ENCODE measurements around the gene ELP4. TPM values are rescaled to one million over a fixed set of nuclear protein-coding genes. Genes with fewer than 3 reads are reported as not detected.

The ELP4 gene
- total RNA-seq, 1 experiment from 2014 or later, result 21.4 TPM

DNA sequence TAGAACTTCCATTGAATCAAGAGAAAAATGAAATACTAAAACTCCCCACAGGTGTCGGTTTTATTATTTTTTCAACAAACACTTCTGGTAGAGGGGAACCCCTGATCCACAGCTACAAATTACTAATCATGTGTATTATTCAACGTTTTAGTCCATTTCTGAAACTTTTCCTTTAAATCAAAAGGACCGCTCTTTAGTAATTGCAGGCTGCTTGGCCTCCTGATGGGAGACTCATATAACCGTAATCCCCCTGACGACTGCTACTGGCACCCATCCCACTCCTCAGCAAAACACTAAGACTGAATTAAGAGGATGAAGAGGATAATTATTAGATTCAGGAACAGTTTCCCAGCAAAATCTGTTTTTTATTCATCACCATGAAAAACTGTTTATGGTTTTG, 255.2 kb downstream of the ELP4 start (continued):
- TF ChIP-seq, protein P1, sequence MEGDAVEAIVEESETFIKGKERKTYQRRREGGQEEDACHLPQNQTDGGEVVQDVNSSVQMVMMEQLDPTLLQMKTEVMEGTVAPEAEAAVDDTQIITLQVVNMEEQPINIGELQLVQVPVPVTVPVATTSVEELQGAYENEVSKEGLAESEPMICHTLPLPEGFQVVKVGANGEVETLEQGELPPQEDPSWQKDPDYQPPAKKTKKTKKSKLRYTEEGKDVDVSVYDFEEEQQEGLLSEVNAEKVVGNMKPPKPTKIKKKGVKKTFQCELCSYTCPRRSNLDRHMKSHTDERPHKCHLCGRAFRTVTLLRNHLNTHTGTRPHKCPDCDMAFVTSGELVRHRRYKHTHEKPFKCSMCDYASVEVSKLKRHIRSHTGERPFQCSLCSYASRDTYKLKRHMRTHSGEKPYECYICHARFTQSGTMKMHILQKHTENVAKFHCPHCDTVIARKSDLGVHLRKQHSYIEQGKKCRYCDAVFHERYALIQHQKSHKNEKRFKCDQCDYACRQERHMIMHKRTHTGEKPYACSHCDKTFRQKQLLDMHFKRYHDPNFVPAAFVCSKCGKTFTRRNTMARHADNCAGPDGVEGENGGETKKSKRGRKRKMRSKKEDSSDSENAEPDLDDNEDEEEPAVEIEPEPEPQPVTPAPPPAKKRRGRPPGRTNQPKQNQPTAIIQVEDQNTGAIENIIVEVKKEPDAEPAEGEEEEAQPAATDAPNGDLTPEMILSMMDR (IDR thresholded peaks at IDR 0.05 in 2 of 3, conservative IDR thresholded peaks at IDR 0.05 in 1 of 3; ENCODE audit: borderline replicate concordance in 1 of 3, insufficient read depth in 1 of 3, low read depth in 2 of 3, low read length in 2 of 3), result no peak

DNA sequence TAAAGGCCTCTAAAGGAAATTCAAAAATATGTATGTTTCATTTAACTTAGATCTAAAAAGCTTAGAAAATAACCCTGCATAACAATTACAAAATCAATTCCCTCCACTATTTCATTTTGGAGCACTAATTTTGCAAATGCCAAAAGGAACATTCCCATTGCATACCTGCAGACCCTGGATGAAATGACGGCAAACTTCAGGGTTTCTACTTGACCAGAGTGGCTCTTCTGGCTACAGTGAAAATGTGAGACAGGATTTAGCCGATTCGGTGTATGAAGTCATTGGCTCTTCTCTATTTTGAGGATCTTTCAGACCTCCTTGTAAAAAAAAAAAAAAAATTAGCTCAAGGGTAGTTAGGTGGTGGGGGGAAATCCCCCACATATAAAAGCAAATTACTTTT, 257.5 kb downstream of the ELP4 start:
- no peaks in the 10 kb centered on the region for H3K4me1 ChIP-seq (ENCODE audit: control insufficient read depth in 1 of 2, insufficient read depth in 2 of 2, low read length in 2 of 2)
- no peak overlapping the region for H3K27ac ChIP-seq (ENCODE audit: low read depth, low read length)
- no peaks in the 10 kb centered on the region for H3K79me2 ChIP-seq (ENCODE audit: insufficient read depth, low read length)
- CTCF ChIA-PET, result no interaction called here
- no peaks in the 10 kb centered on the region for H3K9me2 ChIP-seq (ENCODE audit: insufficient read depth)
- H3K9ac ChIP-seq (ENCODE audit: low read length), result no peak overlapping the region
- no TSS peak for BruUV-seq (replicated peaks)
- intact Hi-C loops (cut with micrococcal nuclease), result no loop called here
- H3K27me3 ChIP-seq (ENCODE audit: insufficient read depth, low read length), result no peaks in the 10 kb centered on the region
- ATAC-seq (no peak), DNase-seq (ENCODE audit: low read depth, low spot score) (no peak)
- TF ChIP-seq ZFX (IDR thresholded peaks at IDR 0.05), result no peak
- TF ChIP-seq SIN3A (IDR thresholded peaks at IDR 0.05; ENCODE audit: low read depth), result no peak
- TF ChIP-seq JUND (IDR thresholded peaks at IDR 0.05), result no peak
- no peak for TF ChIP-seq SP1 (IDR thresholded peaks at IDR 0.05; ENCODE audit: low read depth)
- TF ChIP-seq, protein P1 (IDR thresholded peaks at IDR 0.05 in 2 of 3, conservative IDR thresholded peaks at IDR 0.05 in 1 of 3; ENCODE audit: borderline replicate concordance in 1 of 3, insufficient read depth in 1 of 3, low read depth in 2 of 3, low read length in 2 of 3), result no peak
- no peak for TF ChIP-seq RAD21 (IDR thresholded peaks at IDR 0.05; ENCODE audit: low read depth)
- no peak for TF ChIP-seq EGR1 (IDR thresholded peaks at IDR 0.05; ENCODE audit: low read depth)
- TF ChIP-seq ZNF274 (IDR thresholded peaks at IDR 0.05; ENCODE audit: low read depth, low read length), result no peak
- TF ChIP-seq, protein P2, sequence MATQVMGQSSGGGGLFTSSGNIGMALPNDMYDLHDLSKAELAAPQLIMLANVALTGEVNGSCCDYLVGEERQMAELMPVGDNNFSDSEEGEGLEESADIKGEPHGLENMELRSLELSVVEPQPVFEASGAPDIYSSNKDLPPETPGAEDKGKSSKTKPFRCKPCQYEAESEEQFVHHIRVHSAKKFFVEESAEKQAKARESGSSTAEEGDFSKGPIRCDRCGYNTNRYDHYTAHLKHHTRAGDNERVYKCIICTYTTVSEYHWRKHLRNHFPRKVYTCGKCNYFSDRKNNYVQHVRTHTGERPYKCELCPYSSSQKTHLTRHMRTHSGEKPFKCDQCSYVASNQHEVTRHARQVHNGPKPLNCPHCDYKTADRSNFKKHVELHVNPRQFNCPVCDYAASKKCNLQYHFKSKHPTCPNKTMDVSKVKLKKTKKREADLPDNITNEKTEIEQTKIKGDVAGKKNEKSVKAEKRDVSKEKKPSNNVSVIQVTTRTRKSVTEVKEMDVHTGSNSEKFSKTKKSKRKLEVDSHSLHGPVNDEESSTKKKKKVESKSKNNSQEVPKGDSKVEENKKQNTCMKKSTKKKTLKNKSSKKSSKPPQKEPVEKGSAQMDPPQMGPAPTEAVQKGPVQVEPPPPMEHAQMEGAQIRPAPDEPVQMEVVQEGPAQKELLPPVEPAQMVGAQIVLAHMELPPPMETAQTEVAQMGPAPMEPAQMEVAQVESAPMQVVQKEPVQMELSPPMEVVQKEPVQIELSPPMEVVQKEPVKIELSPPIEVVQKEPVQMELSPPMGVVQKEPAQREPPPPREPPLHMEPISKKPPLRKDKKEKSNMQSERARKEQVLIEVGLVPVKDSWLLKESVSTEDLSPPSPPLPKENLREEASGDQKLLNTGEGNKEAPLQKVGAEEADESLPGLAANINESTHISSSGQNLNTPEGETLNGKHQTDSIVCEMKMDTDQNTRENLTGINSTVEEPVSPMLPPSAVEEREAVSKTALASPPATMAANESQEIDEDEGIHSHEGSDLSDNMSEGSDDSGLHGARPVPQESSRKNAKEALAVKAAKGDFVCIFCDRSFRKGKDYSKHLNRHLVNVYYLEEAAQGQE (IDR thresholded peaks at IDR 0.05; ENCODE audit: low read depth), result no peak
- TF ChIP-seq CBX3 (IDR thresholded peaks at IDR 0.05; ENCODE audit: low read depth), result no peak
- TF ChIP-seq ELF1 (IDR thresholded peaks at IDR 0.05; ENCODE audit: borderline replicate concordance, low read depth), result no peak
- TF ChIP-seq, protein P3, sequence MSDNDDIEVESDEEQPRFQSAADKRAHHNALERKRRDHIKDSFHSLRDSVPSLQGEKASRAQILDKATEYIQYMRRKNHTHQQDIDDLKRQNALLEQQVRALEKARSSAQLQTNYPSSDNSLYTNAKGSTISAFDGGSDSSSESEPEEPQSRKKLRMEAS (IDR thresholded peaks at IDR 0.05), result no peak
- no peak for TF ChIP-seq YY1 (IDR thresholded peaks at IDR 0.05; ENCODE audit: extremely low read depth, insufficient replicate concordance, low read depth, low read length)
- TF ChIP-seq CEBPB (IDR thresholded peaks at IDR 0.05; ENCODE audit: low read depth), result no peak
- no peak for TF ChIP-seq EZH2 (IDR thresholded peaks at IDR 0.05)
- TF ChIP-seq EZH2phosphoT487 (IDR thresholded peaks at IDR 0.05; ENCODE audit: borderline replicate concordance), result no peak
- no peak for TF ChIP-seq POLR2A (IDR thresholded peaks at IDR 0.05; ENCODE audit: borderline replicate concordance, extremely low read depth, insufficient read depth, insufficient read length)
- TF ChIP-seq, protein P4, sequence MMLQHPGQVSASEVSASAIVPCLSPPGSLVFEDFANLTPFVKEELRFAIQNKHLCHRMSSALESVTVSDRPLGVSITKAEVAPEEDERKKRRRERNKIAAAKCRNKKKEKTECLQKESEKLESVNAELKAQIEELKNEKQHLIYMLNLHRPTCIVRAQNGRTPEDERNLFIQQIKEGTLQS (IDR thresholded peaks at IDR 0.05), result no peak
- no peaks in the 10 kb centered on the region for H3K36me3 ChIP-seq (ENCODE audit: control insufficient read depth in 1 of 2, insufficient read depth in 2 of 2, low read length in 2 of 2)
- POLR2A ChIA-PET, result no interaction called here
- RAD21 ChIA-PET (ENCODE audit: low non-redundant PET in 1 of 2, low total read pairs in 2 of 2, uncharacterized antibody in 2 of 2, unreplicated experiment in 2 of 2), result no interaction called here
- H2AFZ ChIP-seq (ENCODE audit: low read depth, low read length, poor library complexity, severe bottlenecking), result no peak overlapping the region
- no peak overlapping the region for H3K4me2 ChIP-seq (ENCODE audit: low read length)
- H4K20me1 ChIP-seq (ENCODE audit: insufficient read depth), result no peaks in the 10 kb centered on the region
- no peaks in the 10 kb centered on the region for H3K9me3 ChIP-seq (ENCODE audit: control insufficient read depth in 1 of 2, insufficient read depth in 1 of 2, low read depth in 1 of 2, low read length in 2 of 2)
- no peak overlapping the region for H3K4me3 ChIP-seq (replicated peaks in 1 of 2; ENCODE audit: low read depth in 1 of 2, low read length in 2 of 2)

Data from HCT116 (cell line).